GM20431 (cell line): ENCODE results near the gene MYO19.
"Not testable (repeated sequence)": the region's sequence is repeated elsewhere in the genome, so short reads cannot be mapped to it uniquely, and the experiment has no call there.

Experiments used
- in situ Hi-C: fragments of 300-500 bp; cut with MseI, MboI; formaldehyde crosslinking; loops from one replicate; pipeline ENCODE4 v1.15.0; 2020; ENCODE audit warnings: low sequenced_read_pairs; ENCODE audit not compliant: unreplicated experiment

The MYO19 gene

GRCh38 chr17:36475346-36475970 lies 59.2 kb downstream of the MYO19 start:
- in situ Hi-C loops, result loop anchor here (25.0 kb wide), 1 partner anchor 288 kb away; the partner anchor contains the start of genes CCL3L1, CCL3L3 and TBC1D3B

GRCh38 chr17:36474571-36474970 lies 60.1 kb downstream of the MYO19 start:
- in situ Hi-C loops, result no loop called here

- in situ Hi-C loops, result no loop called here
These were observed 64.2 kb downstream of the MYO19 start for GRCh38 chr17:36470499-36470898.

GRCh38 chr17:36469733-36470132 lies 64.9 kb downstream of the MYO19 start:
- in situ Hi-C loops, result no loop called here

- in situ Hi-C loops, result no loop called here
These were observed 65.6 kb downstream of the MYO19 start for GRCh38 chr17:36468903-36469635.

GRCh38 chr17:36464765-36465088 lies 69.9 kb downstream of the MYO19 start:
- in situ Hi-C loops, result no loop called here

- in situ Hi-C loops, result no loop called here
These were observed 70.5 kb downstream of the MYO19 start for GRCh38 chr17:36463916-36464764.

- in situ Hi-C loops, result no loop called here
These were observed 73.1 kb downstream of the MYO19 start for GRCh38 chr17:36461330-36462110.

- in situ Hi-C loops, result no loop called here
These were observed 74.3 kb downstream of the MYO19 start for GRCh38 chr17:36460265-36460937.

- in situ Hi-C loops, result no loop called here
These were observed 75.1 kb downstream of the MYO19 start for GRCh38 chr17:36459601-36460000.

- in situ Hi-C loops, result no loop called here
These were observed 75.6 kb downstream of the MYO19 start for GRCh38 chr17:36459045-36459444.

- in situ Hi-C loops, result not testable (repeated sequence)
These were observed 77.0 kb downstream of the MYO19 start for GRCh38 chr17:36457701-36458100.

- in situ Hi-C loops, result not testable (repeated sequence)
These were observed 81.8 kb downstream of the MYO19 start for GRCh38 chr17:36452888-36453287.

GRCh38 chr17:36449997-36450396 lies 84.7 kb downstream of the MYO19 start:
- in situ Hi-C loops, result not testable (repeated sequence)
